Stimulated activated CD8-positive, alpha-beta memory T cell treated with anti-CD3 and anti-CD28 coated beads, Interleukin-7, amount 100 ng/mL, for 48 hours (primary cell): ENCODE measurements around the gene DPYD.

Experiments
- DNase-seq, 2 donors: peaks; one replicate each; pipeline ENCODE4 v3.0.0-alpha.2; 2020; ENCODE audit warnings: low read depth in 1 of 2; ENCODE audit errors: extremely low read depth in 1 of 2

Gene DPYD

DNA sequence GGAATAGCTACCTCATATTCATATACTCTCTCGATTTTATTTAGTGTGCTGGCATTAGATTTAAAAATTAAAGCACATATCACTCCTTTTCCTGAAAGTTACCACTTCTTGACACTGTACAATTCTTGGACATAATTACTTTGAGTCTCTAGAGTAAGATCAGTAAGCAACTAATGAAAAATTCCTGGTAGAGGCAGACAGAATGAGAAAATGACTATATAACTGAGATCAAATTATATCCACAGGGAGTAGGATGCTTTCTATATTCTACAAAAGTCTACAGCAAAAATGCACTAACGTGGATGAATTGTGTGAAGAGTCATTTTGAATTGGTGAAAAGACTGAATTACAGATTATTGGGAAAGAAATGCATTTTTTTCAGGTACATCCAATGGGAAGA is 753.6 kb downstream of the DPYD start:
- DNase-seq = no peak

DNA sequence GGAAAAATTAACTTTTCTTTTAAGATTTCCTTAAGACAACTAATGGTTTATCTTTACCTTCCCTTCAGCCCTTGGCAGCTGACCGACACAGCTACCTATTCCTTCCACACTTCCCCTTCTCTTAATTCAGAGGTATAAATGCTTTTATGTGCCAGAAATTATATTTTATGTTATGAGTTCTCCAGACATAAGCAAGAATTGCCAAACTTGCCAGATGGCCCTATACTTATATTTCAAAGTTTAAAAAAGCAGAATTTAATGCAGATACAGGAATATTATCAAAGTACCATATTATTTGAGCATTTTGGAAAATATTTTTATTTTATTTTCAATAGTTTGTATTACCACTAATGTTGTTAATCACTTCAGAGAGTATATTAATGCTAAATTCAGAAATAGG is 754.2 kb downstream of the DPYD start:
- DNase-seq = no peak

GRCh38 chr1:97164276-97164639 is 756.6 kb downstream of the DPYD start:
- no peak for DNase-seq

GRCh38 chr1:97163591-97164275 is 757.1 kb downstream of the DPYD start:
- no peak for DNase-seq

DNA sequence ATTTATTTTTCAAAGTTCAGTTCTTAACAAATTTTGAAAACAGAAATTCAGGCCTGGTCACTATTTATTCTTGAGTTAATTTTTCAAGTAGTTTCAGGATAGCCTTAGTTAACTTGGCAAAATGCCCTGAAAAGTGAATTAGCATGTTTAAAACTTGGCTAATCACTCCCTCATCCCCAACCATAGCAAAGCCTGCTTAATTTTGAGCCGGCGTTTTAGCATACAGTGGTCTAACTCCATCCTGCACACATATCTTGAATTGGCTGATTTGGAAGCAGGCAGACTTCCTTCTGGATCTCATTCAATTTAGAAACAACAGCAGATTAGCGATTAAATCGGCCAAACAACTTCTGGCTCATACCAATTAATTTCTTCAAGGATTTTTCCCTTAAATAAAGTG is 760.0 kb downstream of the DPYD start:
- no peak for DNase-seq

DNA sequence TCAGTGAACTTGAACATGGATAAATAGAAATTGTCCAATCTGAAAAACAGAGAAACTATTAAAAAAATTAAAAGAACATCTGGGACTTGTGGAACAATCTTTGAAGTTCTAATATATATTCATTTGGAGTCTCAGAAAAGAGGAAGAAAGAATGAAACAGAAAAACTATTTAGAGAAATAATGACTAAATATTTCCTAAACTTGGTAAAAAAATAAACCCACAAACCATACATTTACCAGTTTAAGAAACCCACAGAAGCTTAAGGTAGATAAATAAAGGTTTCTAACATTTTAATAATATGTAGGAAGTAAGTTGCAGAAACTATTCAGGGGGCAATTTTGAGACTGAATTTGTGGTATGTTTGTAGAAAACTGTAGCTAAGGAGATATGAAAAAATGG is 761.5 kb downstream of the DPYD start:
- no peak for DNase-seq

DNA sequence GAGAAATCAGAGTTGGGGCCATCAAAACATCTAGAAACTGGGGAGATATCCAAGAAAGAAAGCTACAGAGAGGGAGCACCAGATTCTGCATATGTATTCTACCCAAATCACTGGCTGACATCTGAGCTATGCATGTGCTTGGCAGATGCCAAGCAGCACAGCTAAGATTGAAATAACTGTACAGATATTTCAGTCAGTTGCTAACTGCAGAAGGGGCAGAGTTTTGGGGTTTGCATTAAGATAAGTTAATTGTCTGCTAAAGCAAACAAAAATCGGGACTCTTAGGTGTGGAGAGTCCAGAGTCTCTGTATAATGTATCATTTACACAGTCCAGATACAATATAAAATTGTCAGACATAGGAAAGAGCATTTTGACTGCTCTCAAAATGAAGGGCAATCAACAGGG is 762.1 kb downstream of the DPYD start:
- no peak for DNase-seq

DNA sequence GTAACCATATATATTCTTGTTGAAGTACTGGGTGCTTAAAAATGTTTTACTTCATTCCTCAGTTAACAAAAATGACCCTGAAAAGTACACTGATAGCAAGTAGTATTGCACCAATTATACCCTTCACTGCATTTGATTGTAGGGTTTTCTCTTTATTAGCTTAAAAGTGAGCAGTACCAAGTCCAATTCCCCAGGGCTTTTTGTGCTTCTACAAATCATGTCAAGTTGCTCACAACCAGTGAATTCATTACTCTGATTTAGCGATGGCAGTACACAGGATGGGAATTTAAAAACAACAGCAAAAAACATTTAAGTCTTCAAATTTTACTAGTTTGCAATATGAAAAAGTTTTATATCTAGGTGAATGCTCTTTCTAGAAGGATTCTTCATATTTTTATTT is 762.8 kb downstream of the DPYD start:
- DNase-seq = no peak

DNA sequence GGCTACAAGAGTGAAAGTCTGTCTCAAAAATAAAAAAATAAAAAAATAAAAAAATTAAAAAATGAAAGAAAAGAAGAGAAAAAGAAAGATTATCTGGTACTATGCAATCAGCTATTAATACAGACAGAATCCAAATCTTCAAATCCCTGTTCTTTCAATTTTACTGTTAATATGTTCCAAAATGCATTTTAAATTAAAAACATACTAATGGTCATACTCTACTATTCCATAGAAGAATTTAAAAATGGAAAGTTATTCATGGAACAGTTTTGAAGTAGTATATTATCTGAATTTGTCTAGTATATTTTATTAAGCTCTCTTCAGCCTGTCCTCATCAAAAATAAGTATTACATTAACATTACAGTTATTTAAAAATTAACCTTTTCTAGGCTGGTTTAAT is 769.2 kb downstream of the DPYD start:
- no peak for DNase-seq

DNA sequence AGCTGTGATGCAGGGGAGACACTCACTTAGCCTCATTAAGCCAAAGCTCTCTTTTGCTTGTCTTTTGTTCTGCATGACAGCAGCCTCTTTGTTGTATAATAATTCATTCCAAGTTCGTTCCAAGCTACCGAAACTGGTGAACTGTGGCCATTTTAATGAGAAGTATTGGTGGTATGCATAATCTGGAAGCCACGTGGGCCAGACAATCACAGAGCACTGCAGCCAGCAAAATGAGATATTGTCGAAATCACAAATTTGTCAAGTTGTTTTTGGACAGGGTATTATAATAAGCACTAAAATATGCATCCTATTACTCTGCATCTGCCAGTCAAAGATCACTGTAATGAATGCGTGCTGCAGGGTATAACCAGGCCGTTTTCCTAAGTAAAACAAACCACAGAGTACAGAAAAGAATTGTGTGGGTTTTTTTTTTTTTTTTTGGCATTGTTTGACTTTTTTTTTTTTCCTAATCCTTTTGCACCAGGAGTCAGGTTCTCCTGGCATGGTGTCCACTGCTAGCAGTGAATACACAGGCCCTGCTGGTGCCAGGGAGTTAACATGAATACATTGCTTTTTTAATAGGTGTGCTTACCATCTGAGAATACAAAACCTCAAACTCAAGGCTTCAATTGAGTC is 775.4 kb downstream of the DPYD start:
- no peak for DNase-seq

- DNase-seq = no peak
These were observed 776.3 kb downstream of the DPYD start for GRCh38 chr1:97144527-97144926.

GRCh38 chr1:97143236-97143882 is 777.5 kb downstream of the DPYD start:
- DNase-seq = no peak

GRCh38 chr1:97140611-97141010 is 780.2 kb downstream of the DPYD start:
- DNase-seq = no peak

DNA sequence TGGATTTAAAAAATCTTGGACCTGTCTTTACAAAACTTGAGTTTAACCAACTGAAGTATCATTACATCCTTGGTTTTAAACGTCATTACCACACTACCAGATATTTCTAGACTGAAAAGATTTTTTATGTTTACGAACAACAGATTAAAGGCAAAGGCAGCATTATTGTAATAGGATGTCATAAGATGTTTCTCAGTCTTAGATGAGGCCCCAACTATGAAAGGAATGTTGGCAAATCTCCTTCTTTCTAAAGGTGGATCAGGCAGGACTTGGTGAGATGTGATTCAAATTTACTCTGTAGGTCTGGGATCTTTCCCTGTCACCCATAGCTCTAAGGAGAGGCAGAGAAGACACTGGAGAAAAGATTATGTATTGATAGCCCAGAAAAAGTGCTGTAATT is 781.3 kb downstream of the DPYD start:
- no peak for DNase-seq

GRCh38 chr1:97138515-97139032 is 782.3 kb downstream of the DPYD start:
- DNase-seq = no peak

DNA sequence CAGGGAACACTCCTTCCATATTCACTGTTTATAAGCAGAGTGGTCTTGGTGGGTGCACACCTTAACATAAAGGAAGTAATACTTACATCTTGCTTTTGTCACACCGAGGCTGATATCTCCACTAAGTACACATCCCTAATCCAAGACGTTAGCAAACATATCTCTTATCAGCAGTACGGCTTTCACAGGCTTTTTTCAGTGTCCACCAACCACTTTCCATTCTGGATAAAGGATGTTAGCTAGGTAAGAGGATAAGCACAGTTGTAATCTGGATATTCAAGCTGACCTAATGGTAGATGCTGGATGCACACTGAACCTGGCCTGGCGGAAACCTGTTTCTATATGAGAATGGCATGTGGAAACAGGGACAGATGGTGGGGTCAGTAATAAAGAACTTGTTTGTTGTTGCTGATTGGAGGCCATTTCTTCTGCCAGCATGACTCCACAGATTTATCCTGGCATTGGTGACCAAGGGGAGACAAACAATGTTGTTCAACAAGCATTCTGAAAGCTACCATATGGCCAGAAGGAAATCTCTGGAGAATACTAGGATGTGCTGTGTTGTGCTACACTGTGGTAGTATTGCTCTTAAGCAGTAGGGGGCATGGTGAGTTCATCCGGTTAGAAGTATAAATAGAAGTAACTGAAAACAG is 782.8 kb downstream of the DPYD start:
- DNase-seq = peak in 1 of 2 donors; percentile 1

DNA sequence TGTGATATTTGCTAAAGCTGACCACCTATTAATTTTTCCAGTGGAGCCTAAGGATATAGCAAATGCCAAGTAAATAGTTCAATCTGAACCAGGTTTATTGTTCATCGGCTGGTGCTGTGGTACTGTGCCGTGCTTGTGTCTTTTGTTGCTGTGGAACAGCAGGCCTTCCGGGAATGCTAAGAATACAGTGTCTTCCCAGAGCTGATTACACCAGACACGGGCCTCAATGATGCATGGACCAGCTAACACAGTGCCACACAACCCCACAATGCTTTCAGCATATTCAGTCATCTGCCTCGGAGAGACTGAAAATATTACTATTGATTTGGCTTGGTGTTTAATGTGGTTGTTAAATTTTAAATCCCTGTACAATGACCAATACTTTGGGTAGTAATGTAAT is 783.8 kb downstream of the DPYD start:
- no peak for DNase-seq

GRCh38 chr1:97135972-97136371 is 784.9 kb downstream of the DPYD start:
- DNase-seq = no peak

DNA sequence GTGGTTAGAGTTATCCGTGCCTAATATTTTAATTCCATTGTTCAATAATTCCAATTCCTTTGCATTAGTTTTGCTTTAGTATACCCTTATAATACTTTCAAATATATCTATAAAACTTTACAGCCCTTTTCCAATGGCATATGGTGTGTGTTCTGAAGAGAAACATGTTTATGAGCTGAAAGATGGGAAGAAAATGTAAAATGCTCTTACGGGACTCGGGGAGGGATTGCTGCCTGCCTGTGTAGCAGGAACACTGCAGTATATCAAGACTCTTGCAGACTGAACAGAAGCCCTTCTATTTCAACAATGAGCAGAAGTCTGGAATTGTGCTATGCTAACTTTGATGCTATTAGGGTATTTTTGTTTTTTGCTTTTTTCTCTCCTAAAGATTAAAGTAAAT is 792.4 kb downstream of the DPYD start:
- no peak for DNase-seq

- no peak for DNase-seq
These were observed 797.0 kb downstream of the DPYD start for GRCh38 chr1:97123717-97124431.

DNA sequence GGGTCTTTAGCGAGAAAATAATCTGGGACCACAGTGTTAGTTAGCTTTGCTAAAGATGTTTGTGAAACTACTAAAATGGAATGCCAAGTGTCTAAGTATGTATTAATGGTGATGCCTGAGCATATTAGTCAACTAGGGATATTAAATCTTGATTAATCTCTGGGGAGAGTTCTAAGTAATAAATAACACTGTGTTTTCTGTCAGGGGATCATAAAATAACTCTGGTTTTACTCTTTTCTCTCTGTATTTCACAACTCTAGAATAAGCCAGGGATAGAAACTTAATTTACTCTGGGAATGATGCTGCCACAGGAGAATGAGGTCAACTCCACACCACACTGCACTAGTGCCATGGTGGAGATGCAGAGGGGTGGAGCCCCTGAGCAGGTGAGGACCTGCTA is 800.0 kb downstream of the DPYD start:
- DNase-seq = no peak
